GM12892 (cell line): ENCODE measurements around the gene SFRP2.

Source experiments
- POLR2A ChIP-seq: IDR thresholded peaks from 2 replicates; pipeline ENCODE4 v1.6.1; 2011; ENCODE audit warnings: low read depth, low read length, control low read depth
- POLR2AphosphoS5 ChIP-seq: IDR thresholded peaks from 2 replicates; pipeline ENCODE4 v1.6.1; 2011; ENCODE audit warnings: low read depth, low read length, control low read depth
- TAF1 ChIP-seq: IDR thresholded peaks from 2 replicates; pipeline ENCODE4 v1.6.1; 2011; ENCODE audit warnings: low read depth, mild to moderate bottlenecking, control low read depth, low read length, borderline replicate concordance

DNA sequence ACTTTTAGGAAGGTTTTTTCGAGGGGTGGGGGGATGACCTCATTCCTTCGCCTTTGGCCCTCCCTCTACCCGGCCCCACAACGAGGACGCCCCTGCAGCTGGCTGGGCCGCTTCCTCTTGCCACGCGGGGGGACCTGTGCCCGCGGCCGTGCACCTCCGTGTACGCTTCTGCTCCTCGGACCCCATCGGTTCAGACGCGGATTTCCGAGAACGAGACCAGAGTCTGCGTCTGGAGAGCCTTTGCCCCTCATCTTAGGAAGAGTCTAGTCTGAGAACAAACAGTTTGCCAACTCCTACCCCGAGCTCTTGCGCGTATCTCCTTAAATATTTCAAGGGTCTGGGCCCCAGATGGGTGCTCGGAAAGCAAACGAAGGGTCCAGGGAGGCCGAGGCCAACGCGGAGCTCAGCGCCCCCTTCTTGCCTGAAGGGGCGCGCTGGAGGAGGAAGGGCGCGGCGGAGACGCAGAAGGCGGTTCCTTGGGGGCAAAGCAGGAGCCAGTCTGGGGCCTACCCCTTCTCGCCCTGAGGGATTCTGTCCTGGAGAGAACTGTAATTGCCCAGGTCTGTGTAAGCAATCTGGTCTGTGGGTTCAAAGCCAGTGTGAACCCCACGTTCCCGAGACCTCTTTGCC, 3.9 kb upstream of the SFRP2 start:
- TF ChIP-seq POLR2A: no peak
- TF ChIP-seq TAF1: no peak
- TF ChIP-seq POLR2AphosphoS5: no peak
